Measurements from ENCODE around the gene ELK4.

GRCh38 chr1:205619376-205619775 lies 12.4 kb downstream of the ELK4 start:
- no peak for TF ChIP-seq ARNT (IDR thresholded peaks at IDR 0.05)
- TF ChIP-seq TARDBP (IDR thresholded peaks at IDR 0.05) = no peak
- no peak for TF ChIP-seq SP1 (IDR thresholded peaks at IDR 0.05)
- no peak for TF ChIP-seq PKNOX1 (IDR thresholded peaks at IDR 0.05)
- TF ChIP-seq FOXA1 (IDR thresholded peaks at IDR 0.05) = no peak

All from HEK293T (cell line).